GM18868 (cell line): ENCODE measurements around the gene BNIPL.

Experiments
- ATAC-seq: cut with Tn5 transposase; IDR thresholded peaks from one replicate; pipeline ENCODE4 v1.9.1; 2021; ENCODE audit warnings: mild to moderate bottlenecking, moderate library complexity; ENCODE audit not compliant: unreplicated experiment

Gene BNIPL

GRCh38 chr1:151056149-151056548 lies 19.8 kb downstream of the BNIPL start:
- ATAC-seq, result no peak

- ATAC-seq, result no peak
These were observed 22.3 kb downstream of the BNIPL start for GRCh38 chr1:151058692-151059091.

- peak; percentile 77 for ATAC-seq
These were observed 23.0 kb downstream of the BNIPL start, which contains the start of gene CDC42SE1 for GRCh38 chr1:151059109-151060006. CDC42SE1 (minus strand) TSS chr1:151059622; CDS start chr1:151055730, 3,892 bp downstream.

GRCh38 chr1:151060007-151060656 lies 23.7 kb downstream of the BNIPL start, which contains the start of gene MLLT11:
MLLT11 (plus strand) TSS chr1:151060397; CDS start chr1:151067225, 6,828 bp downstream.
- ATAC-seq, result no peak

- no peak for ATAC-seq
These were observed 24.5 kb downstream of the BNIPL start for GRCh38 chr1:151060657-151061421.

- ATAC-seq, result no peak
These were observed 25.3 kb downstream of the BNIPL start for GRCh38 chr1:151061704-151062103.

GRCh38 chr1:151062741-151063371 lies 26.5 kb downstream of the BNIPL start:
- ATAC-seq, result no peak

- no peak for ATAC-seq
These were observed 28.8 kb downstream of the BNIPL start for GRCh38 chr1:151065089-151065645.

GRCh38 chr1:151067185-151067584 lies 30.8 kb downstream of the BNIPL start:
- ATAC-seq, result no peak

GRCh38 chr1:151069103-151069486 lies 32.7 kb downstream of the BNIPL start:
- ATAC-seq, result no peak

GRCh38 chr1:151070474-151071276 lies 34.3 kb downstream of the BNIPL start, which contains the start of gene GABPB2:
GABPB2 (plus strand) TSS chr1:151070761; CDS start chr1:151088190, 17,429 bp downstream.
- peak; percentile 78 for ATAC-seq

GRCh38 chr1:151072224-151072623 lies 35.8 kb downstream of the BNIPL start:
- no peak for ATAC-seq

GRCh38 chr1:151085953-151086559 lies 49.7 kb downstream of the BNIPL start:
- ATAC-seq, result no peak
